BJ (cell line): ENCODE measurements around the gene JAK2. TPM values are rescaled to one million over a fixed set of nuclear protein-coding genes. Genes with fewer than 3 reads are reported as not detected.

Experiments used
- CTCF ChIA-PET: fragments of 350-600 bp; formaldehyde crosslinking; extraction: SDS; loops from one replicate; lab custom pipeline; 2021; ENCODE audit warnings: antibody characterized with exemption, inconsistent platforms; lab: Yijun Ruan, JAX
- POLR2A ChIA-PET: fragments of 300-600 bp; sonication (Branson Sonifier 250); formaldehyde crosslinking; extraction: SDS; loops from one replicate; lab custom pipeline; 2021; ENCODE audit warnings: antibody characterized with exemption; lab: Charles Lee
- DNase-seq: peaks from one replicate; pipeline ENCODE4 v3.0.0-alpha.2; 2011; ENCODE audit warnings: low read depth
- H3K27me3 ChIP-seq: 2 replicates; pipeline ENCODE4 v1.6.0; 2011; ENCODE audit warnings: low read length; ENCODE audit not compliant: control insufficient read depth, insufficient read depth
- H3K36me3 ChIP-seq: 2 replicates; pipeline ENCODE4 v1.5.1; 2011; ENCODE audit warnings: low read length; ENCODE audit not compliant: control insufficient read depth, insufficient read depth
- H3K4me3 ChIP-seq: 2 replicates; pipeline ENCODE4 v1.5.1; 2011; ENCODE audit warnings: low read depth, mild to moderate bottlenecking, control low read depth, low read length
- polyA plus RNA-seq: library from polyadenylated mRNA; depleted of rRNA; stranded (reverse); fragments of >200 nt; gene quantifications from 2 replicates; pipeline ENCODE4 v1.2.3, GENCODE V29; 2011; rRNA removed
- TF ChIP-seq, protein P1 (sequence below): IDR thresholded peaks from 2 replicates; pipeline ENCODE4 v1.5.1; 2011; ENCODE audit warnings: low read depth, mild to moderate bottlenecking, control low read depth, inconsistent platforms, low read length, moderate library complexity; ENCODE audit not compliant: insufficient read depth

The JAK2 gene
- polyA plus RNA-seq, 1 experiment = 2.0 TPM

DNA sequence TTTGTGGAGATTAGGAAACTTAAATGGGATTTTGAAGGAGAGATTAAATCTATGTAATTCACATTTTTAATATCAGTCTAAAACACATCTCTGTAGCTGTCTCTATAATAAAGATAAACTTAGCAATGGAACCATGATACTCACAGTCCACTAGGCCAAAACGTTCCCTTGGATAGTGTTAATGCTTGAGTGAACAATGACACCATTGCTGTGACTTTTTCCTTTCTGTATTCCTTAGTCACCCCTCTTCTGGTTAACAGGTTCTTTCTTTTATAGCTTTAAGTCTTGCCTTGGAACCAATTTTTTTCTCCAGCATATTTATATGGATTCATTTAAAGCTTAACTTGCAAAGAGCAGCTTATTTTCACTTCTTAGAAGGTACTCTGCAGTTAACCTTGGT, 137.0 kb downstream of the JAK2 start:
- H3K27me3 ChIP-seq = no peaks in the 10 kb centered on the region

DNA sequence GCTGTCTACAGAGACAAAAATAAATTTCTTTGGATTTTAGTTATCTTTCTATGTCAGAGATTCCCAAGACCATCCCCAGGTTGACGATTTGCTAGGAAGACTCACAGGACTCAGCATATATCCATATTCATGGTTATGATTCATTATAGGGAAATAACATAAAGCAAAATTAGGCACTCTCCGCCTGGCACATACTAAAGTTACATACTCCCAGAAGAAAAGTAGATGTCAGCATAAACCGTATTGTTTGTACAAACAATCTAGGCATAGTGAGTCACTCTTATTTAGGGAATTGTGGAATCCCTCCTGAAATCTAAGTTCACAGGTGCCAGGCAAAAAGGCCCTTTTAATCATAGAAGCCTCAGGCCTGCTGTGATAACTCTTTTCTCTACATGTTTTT, 137.4 kb downstream of the JAK2 start:
- no peaks in the 10 kb centered on the region for H3K27me3 ChIP-seq
- no peak for DNase-seq
- TF ChIP-seq, protein P1, sequence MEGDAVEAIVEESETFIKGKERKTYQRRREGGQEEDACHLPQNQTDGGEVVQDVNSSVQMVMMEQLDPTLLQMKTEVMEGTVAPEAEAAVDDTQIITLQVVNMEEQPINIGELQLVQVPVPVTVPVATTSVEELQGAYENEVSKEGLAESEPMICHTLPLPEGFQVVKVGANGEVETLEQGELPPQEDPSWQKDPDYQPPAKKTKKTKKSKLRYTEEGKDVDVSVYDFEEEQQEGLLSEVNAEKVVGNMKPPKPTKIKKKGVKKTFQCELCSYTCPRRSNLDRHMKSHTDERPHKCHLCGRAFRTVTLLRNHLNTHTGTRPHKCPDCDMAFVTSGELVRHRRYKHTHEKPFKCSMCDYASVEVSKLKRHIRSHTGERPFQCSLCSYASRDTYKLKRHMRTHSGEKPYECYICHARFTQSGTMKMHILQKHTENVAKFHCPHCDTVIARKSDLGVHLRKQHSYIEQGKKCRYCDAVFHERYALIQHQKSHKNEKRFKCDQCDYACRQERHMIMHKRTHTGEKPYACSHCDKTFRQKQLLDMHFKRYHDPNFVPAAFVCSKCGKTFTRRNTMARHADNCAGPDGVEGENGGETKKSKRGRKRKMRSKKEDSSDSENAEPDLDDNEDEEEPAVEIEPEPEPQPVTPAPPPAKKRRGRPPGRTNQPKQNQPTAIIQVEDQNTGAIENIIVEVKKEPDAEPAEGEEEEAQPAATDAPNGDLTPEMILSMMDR = no peak
- no peaks in the 10 kb centered on the region for H3K36me3 ChIP-seq
- ChIA-PET CTCF (no interaction called here), POLR2A (no interaction called here)
- H3K4me3 ChIP-seq = no peak overlapping the region

More for the DNA sequence above, 137.0 kb downstream of the JAK2 start:
- ChIA-PET CTCF (no interaction called here), POLR2A (no interaction called here)
- Histone ChIP-seq H3K36me3 (no peaks in the 10 kb centered on the region), H3K4me3 (no peak overlapping the region)
- TF ChIP-seq, protein P1 = no peak
- no peak for DNase-seq

DNA sequence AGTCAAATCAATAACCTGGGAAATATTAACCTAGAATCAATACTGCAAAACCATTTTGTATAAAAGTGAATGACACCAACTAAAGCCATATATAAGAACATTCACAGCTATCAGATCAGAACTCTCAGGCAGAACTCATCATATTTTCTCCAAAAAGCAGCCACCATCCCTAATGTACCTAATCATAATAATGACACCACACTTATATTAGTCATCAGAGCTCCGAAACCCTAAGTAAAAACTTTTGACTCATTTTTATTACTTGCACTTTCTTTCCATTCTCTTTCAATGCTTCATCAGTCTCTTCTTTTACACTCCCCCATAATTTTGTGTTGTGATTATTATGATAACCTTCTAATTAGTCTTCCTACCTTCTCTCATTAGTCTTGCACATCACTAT, 155.1 kb downstream of the JAK2 start:
- ChIA-PET CTCF (no interaction called here), POLR2A (no interaction called here)
- Histone ChIP-seq H3K36me3 (no peaks in the 10 kb centered on the region), H3K27me3 (no peaks in the 10 kb centered on the region), H3K4me3 (no peak overlapping the region)
- no peak for DNase-seq
- TF ChIP-seq, protein P1 = no peak

DNA sequence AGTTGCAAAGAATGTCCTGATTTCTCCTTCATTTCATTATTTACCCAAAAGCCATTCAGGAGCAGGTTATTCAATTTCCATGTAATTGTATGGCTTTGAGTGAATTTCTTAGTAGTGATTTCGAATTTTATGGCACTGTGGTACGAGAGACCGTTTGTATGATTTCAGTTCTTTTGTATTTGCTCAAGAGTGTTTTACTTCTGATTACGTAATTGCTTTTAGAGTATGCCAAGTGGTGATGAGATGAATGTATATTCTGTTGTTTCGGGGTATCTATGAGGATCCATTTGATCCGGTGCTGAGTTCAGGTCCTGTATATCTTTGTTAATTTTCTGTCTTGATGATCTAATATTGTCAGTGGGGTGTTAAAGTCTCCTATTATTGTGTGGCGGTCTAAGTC, 159.1 kb downstream of the JAK2 start:
- CTCF ChIA-PET = no interaction called here
- H3K4me3 ChIP-seq = no peak overlapping the region
- POLR2A ChIA-PET = no interaction called here
- no peak for DNase-seq
- no peaks in the 10 kb centered on the region for H3K36me3 ChIP-seq
- H3K27me3 ChIP-seq = no peaks in the 10 kb centered on the region
- TF ChIP-seq, protein P1 = no peak

- no peaks in the 10 kb centered on the region for H3K36me3 ChIP-seq
- TF ChIP-seq, protein P1 = no peak
- no peaks in the 10 kb centered on the region for H3K27me3 ChIP-seq
- ChIA-PET CTCF (no interaction called here), POLR2A (no interaction called here)
- no peak for DNase-seq
- H3K4me3 ChIP-seq = no peak overlapping the region
Measured at GRCh38 chr9:5146241-5146640, 161.2 kb downstream of the JAK2 start.

Other genes starting within 250 kb of the JAK2 start
- gene AK3, start 244.1 kb upstream of the JAK2 start, polyA plus RNA-seq = 30.1 and 46.1 TPM in 2 replicates
- gene RCL1, start 192.3 kb upstream of the JAK2 start, polyA plus RNA-seq = 3.7 and 5.1 TPM in 2 replicates
- gene INSL6, start 200.4 kb downstream of the JAK2 start, polyA plus RNA-seq = not detected in 2 replicates
- gene INSL4, start 246.1 kb downstream of the JAK2 start, polyA plus RNA-seq = not detected in 2 replicates